Measurements from ENCODE around the gene TMEM91.

Gene TMEM91

GRCh38 chr19:41332468-41332867 lies 43.9 kb upstream of the TMEM91 start:
- no peak overlapping the region for H3K27ac ChIP-seq
- H3K79me2 ChIP-seq (ENCODE audit: insufficient read depth, low read depth): 0 out of 2 replicates have a peak, but pooled peaks cover 12% of the 10 kb centered on the region
- TF ChIP-seq, protein P1, sequence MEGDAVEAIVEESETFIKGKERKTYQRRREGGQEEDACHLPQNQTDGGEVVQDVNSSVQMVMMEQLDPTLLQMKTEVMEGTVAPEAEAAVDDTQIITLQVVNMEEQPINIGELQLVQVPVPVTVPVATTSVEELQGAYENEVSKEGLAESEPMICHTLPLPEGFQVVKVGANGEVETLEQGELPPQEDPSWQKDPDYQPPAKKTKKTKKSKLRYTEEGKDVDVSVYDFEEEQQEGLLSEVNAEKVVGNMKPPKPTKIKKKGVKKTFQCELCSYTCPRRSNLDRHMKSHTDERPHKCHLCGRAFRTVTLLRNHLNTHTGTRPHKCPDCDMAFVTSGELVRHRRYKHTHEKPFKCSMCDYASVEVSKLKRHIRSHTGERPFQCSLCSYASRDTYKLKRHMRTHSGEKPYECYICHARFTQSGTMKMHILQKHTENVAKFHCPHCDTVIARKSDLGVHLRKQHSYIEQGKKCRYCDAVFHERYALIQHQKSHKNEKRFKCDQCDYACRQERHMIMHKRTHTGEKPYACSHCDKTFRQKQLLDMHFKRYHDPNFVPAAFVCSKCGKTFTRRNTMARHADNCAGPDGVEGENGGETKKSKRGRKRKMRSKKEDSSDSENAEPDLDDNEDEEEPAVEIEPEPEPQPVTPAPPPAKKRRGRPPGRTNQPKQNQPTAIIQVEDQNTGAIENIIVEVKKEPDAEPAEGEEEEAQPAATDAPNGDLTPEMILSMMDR (conservative IDR thresholded peaks at IDR 0.05; ENCODE audit: low read depth, low read length): no peak

DNA sequence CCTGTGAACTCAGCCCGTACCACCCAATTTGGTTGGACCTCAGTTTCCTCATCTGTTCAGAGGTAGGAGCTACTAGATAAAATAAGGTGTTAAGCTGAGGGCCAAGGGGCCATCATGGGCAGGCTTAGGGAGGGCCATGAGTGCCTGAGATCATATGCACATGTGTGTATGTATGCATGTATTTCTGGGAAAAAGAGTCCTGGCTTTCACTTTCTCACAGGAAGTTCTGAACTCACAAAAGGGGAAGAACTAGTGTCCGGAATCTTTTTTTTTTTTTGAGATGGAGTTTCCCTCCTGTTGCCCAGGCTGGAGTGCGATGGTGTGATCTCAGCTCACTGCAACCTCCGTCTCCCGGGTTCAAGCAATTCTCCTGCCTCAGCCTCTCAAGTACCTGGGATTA lies 41.5 kb upstream of the TMEM91 start:
- H3K36me3 ChIP-seq (ENCODE audit: insufficient read depth): peaks cover 8% of the 10 kb centered on the region; the same call in 1 of the 2 replicates
- TF ChIP-seq, protein P1 (conservative IDR thresholded peaks at IDR 0.05; ENCODE audit: low read depth, low read length): no peak

More at GRCh38 chr19:41332468-41332867, 43.9 kb upstream of the TMEM91 start:
- no peak overlapping the region for H2AFZ ChIP-seq (ENCODE audit: low read depth)
- no peaks in the 10 kb centered on the region for H4K20me1 ChIP-seq (ENCODE audit: insufficient read depth)
- no peak overlapping the region for H3K4me2 ChIP-seq
- peaks cover 5% of the 10 kb centered on the region; the same call in 1 of the 2 replicates for H3K36me3 ChIP-seq (ENCODE audit: insufficient read depth)
- peaks cover 21% of the 10 kb centered on the region for H3K4me1 ChIP-seq (ENCODE audit: low read depth, poor library complexity, severe bottlenecking)
- H3K4me3 ChIP-seq (IDR thresholded peaks at IDR 0.05; ENCODE audit: insufficient read depth, low read depth, low read length): no peak overlapping the region
- H3K9ac ChIP-seq: no peak overlapping the region
- no peaks in the 10 kb centered on the region for H3K27me3 ChIP-seq (ENCODE audit: insufficient read depth, low read depth)

GRCh38 chr19:41335467-41335866 lies 40.9 kb upstream of the TMEM91 start:
- H3K4me1 ChIP-seq (ENCODE audit: low read depth, poor library complexity, severe bottlenecking): no peaks in the 10 kb centered on the region
- H3K79me2 ChIP-seq (ENCODE audit: insufficient read depth, low read depth): 0 out of 2 replicates have a peak, but pooled peaks cover 12% of the 10 kb centered on the region
- no peak overlapping the region for H3K9ac ChIP-seq
- H3K27me3 ChIP-seq (ENCODE audit: insufficient read depth, low read depth): no peaks in the 10 kb centered on the region
- TF ChIP-seq, protein P1 (conservative IDR thresholded peaks at IDR 0.05; ENCODE audit: low read depth, low read length): no peak
- H4K20me1 ChIP-seq (ENCODE audit: insufficient read depth): no peaks in the 10 kb centered on the region
- H3K4me3 ChIP-seq (IDR thresholded peaks at IDR 0.05; ENCODE audit: insufficient read depth, low read depth, low read length): no peak overlapping the region
- peaks cover 8% of the 10 kb centered on the region; the same call in 1 of the 2 replicates for H3K36me3 ChIP-seq (ENCODE audit: insufficient read depth)
- H2AFZ ChIP-seq (ENCODE audit: low read depth): no peak overlapping the region
- no peak overlapping the region for H3K4me2 ChIP-seq
- no peak overlapping the region for H3K27ac ChIP-seq

More for the DNA sequence above, 41.5 kb upstream of the TMEM91 start:
- Histone ChIP-seq H3K4me1 (ENCODE audit: low read depth, poor library complexity, severe bottlenecking) (no peaks in the 10 kb centered on the region), H4K20me1 (ENCODE audit: insufficient read depth) (no peaks in the 10 kb centered on the region), H3K27me3 (ENCODE audit: insufficient read depth, low read depth) (no peaks in the 10 kb centered on the region), H2AFZ (ENCODE audit: low read depth) (no peak overlapping the region), H3K9ac (no peak overlapping the region), H3K4me3 (IDR thresholded peaks at IDR 0.05; ENCODE audit: insufficient read depth, low read depth, low read length) (no peak overlapping the region), H3K79me2 (ENCODE audit: insufficient read depth, low read depth) (0 out of 2 replicates have a peak, but pooled peaks cover 12% of the 10 kb centered on the region), H3K27ac (no peak overlapping the region), H3K4me2 (no peak overlapping the region)

GRCh38 chr19:41339936-41340335 lies 36.4 kb upstream of the TMEM91 start:
- Histone ChIP-seq H3K36me3 (ENCODE audit: insufficient read depth) (peaks cover 8% of the 10 kb centered on the region; the same call in 1 of the 2 replicates), H3K27me3 (ENCODE audit: insufficient read depth, low read depth) (no peaks in the 10 kb centered on the region), H3K79me2 (ENCODE audit: insufficient read depth, low read depth) (no peaks in the 10 kb centered on the region; the same call in 1 of the 2 replicates), H4K20me1 (ENCODE audit: insufficient read depth) (no peaks in the 10 kb centered on the region), H3K27ac (no peak overlapping the region), H3K9ac (no peak overlapping the region), H2AFZ (ENCODE audit: low read depth) (no peak overlapping the region), H3K4me3 (IDR thresholded peaks at IDR 0.05; ENCODE audit: insufficient read depth, low read depth, low read length) (no peak overlapping the region), H3K4me1 (ENCODE audit: low read depth, poor library complexity, severe bottlenecking) (no peaks in the 10 kb centered on the region), H3K4me2 (no peak overlapping the region)
- TF ChIP-seq, protein P1 (conservative IDR thresholded peaks at IDR 0.05; ENCODE audit: low read depth, low read length): no peak

Measured in KMS-11 (cell line).